GM12872 (cell line): ENCODE results near the gene GEN1.

Source experiments
- TF ChIP-seq, protein P1 (sequence below): IDR thresholded peaks from 3 replicates; pipeline ENCODE4 v1.5.1; 2011; ENCODE audit warnings: low read depth, mild to moderate bottlenecking, low read length, moderate library complexity; ENCODE audit not compliant: insufficient read depth

The GEN1 gene

DNA sequence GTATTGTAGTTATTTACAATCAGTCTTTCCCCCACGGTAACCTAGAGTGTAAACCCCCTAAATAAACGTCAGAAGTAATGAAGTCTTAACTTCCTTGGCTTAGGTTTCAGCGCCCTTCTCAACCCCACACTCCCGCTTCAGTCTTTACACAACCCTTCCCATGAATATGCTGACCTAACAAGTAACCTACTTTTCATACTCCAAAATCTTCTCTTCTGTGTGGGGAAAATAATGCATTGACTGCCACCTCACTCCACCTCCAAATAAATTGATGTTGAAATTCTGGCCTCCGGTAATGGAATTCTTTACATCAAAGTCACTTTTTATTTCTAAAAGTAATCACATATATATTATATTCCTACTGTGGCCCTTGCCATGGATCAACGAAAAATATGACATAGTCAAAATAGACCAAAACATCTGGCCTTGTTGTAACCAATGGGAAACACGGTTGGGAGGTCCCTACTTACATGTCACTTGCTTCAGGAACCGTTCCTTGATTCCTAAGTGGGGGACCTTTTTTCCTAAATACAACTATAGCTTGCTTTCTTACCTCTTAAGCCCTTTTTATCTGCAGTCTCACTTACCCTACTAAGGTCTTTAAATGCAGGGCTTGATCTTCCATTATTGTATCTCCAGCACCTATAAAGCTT, 961 bp downstream of the GEN1 start:
- TF ChIP-seq, protein P1, sequence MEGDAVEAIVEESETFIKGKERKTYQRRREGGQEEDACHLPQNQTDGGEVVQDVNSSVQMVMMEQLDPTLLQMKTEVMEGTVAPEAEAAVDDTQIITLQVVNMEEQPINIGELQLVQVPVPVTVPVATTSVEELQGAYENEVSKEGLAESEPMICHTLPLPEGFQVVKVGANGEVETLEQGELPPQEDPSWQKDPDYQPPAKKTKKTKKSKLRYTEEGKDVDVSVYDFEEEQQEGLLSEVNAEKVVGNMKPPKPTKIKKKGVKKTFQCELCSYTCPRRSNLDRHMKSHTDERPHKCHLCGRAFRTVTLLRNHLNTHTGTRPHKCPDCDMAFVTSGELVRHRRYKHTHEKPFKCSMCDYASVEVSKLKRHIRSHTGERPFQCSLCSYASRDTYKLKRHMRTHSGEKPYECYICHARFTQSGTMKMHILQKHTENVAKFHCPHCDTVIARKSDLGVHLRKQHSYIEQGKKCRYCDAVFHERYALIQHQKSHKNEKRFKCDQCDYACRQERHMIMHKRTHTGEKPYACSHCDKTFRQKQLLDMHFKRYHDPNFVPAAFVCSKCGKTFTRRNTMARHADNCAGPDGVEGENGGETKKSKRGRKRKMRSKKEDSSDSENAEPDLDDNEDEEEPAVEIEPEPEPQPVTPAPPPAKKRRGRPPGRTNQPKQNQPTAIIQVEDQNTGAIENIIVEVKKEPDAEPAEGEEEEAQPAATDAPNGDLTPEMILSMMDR, result no peak

DNA sequence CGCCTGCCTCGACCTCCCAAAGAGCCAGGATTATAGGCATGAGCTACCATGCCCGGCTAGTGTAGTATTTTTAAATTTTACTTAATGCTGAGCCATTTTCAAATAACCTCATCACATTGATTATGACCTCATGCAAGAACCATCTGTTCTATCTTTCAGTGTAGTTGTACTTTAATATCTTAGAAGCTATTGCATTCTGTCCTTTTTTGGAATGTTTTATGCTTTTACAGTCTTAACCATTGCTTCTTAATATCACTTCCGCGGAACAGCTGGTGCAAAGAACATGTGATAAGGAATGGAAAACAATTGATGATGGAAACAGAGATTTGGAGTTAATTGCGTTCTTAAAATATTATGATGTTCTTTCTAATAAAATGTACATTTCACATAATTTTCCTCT, 2.7 kb downstream of the GEN1 start:
- TF ChIP-seq, protein P1, result no peak

DNA sequence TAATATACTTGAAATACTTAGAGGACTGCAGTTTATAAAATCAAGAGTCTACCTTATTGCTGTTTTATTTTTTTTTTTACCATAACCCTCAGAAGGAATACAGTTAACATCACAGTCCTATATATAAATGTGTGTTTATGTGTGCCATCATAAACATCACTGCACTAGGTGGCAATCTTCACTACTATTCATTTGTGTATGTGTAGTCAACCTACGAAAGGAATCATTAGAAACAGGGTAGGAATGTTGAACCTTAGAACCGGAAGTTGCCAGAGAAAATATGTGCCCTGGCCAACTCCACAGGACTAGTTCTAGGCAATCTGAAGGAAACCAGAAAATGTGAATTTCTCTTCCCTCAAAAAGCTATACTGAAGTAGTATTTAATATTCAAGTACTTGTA, 3.4 kb downstream of the GEN1 start:
- TF ChIP-seq, protein P1, result no peak

DNA sequence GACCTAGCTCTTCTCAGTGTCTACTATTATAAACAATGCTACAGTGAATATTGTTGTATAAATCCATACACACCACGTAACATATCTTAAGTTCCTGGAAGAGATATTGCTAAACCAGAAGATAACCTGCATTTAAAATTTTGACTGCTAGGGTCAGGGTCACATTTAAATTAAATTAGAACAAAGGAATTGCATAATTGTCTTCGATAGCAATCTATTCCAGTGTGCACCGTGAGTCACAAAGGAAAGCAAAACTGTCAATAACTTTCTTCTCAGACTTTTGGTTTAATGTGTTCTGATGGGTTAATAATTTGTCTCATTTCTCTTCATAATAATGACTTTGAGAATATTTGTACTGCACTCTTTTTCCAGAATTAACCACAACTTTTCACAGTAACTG, 4.2 kb downstream of the GEN1 start:
- TF ChIP-seq, protein P1, result no peak

DNA sequence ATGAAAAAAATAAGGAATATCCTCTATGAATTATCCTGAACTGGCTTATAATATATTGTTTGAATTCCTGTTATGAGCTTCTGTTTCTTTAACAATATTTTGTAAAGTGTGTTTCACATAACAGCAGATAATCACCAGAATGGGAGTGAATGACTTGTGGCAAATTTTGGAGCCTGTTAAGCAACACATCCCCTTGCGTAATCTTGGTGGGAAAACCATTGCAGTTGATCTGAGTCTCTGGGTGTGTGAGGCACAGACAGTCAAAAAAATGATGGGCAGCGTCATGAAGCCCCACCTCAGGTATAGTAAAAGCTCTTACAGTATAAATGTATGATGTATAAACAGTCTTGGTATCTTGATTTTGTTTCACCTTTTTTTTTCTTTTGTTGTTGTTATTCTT, 5.9 kb downstream of the GEN1 start:
- TF ChIP-seq, protein P1, result no peak

DNA sequence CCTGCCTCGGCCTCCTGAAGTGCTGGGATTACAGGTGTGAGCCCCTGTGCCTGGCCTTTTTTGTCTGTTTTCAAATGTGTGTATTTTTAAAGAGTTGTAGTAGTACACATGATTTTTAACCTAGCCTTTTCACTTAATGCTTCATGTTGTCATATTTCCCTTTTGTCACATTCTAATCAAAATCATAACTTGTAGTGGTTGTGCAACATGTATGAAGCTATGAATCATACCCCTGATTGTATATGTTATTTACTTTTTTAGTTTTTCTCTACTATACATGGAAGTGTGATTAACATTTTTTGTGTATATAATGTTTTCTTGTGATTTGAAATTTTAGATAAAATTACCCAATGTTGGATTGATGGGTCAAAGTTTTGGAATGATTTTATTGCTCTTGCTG, 8.5 kb downstream of the GEN1 start:
- TF ChIP-seq, protein P1, result no peak

DNA sequence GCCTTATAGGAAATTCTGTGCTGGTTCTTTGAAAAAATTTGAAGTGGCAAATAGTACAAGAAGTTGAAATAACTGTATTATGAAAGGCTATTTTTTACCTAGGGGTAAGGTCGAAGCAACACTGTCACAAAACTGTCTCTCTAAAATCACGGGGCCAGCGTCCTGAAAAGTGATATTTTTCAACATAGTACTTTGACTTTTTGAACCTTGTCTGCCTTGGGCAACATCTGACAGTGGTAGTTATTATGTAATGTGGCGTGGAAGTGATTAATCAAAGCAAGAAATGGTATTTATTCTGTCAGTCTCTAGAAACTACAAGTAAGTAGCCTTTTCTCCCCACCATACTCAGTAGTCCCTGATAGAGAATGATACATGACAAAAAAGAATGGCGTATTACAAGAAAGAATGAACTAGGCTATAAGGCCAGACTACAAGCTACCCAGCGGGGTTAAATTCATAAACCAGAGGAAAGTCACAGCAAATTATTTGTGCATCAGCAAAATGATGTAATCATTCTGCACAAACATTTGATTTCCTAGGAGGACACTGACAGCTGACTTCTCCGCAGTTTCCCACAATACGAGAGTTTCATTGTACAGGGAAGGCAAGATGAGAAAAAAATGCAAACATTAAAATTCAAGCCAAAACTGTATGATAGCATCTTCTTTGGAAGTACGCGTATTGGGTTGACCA, 9.8 kb downstream of the GEN1 start:
- TF ChIP-seq, protein P1, result no peak
